HG03432 (cell line): ENCODE measurements around the gene TRPC4AP.

Experiments
- ATAC-seq: cut with Tn5 transposase; IDR thresholded peaks from one replicate; pipeline ENCODE4 v1.9.1; 2021; ENCODE audit warnings: mild to moderate bottlenecking, moderate library complexity; ENCODE audit not compliant: unreplicated experiment

TRPC4AP gene

GRCh38 chr20:35018590-35019371, 73.8 kb downstream of the TRPC4AP start:
- no peak for ATAC-seq

- no peak for ATAC-seq
These were observed 75.3 kb downstream of the TRPC4AP start for GRCh38 chr20:35017099-35017835.

- ATAC-seq, result no peak
These were observed 76.8 kb downstream of the TRPC4AP start for GRCh38 chr20:35015863-35016193.

GRCh38 chr20:35014537-35014936, 78.1 kb downstream of the TRPC4AP start:
- ATAC-seq, result no peak

DNA sequence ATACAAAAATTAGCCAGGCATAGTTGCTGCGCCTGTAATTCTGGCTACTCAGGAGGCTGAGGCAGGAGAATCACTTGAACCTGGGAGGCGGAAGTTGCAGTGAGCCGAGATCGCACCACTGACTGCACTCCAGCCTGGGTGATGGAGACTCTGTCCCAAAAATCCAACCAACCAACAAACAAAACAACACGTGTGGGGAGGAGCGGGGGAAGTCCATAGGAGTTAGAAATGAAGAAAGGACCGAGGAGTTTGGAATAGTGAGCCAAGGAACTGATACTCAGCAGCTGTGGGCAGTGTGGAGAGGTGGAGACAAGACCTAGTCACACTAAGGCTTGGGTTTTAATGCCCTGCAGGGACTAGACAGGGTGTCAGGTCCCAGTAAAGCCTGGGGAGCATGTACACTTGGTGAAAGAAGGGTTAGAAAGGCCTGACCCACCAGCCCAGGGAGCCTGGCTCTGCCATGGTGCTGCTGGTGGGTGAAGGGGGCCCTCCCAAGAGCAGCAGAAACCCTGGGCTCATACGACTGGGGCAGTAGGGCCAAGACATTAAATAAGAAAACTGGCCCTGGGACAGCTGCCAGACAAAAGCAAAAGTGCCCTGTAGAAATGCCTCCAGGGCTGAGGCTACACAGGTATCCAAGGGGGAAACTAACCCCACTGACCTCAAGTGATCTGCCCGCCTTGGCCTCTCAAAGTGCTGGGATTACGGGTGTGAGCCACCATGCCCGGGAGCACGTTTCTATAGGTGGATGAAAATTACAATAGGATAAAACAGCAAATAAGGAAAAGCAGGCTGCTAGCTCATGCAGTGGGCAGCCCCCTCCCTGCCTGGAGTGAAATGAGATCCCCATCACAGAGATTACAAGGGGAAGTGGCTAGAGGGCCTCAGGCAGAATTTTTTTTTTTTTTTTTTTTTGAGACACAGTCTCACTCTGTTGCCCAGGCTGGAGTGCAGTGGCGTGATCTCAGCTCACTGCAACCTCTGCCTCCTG, 78.9 kb downstream of the TRPC4AP start:
- no peak for ATAC-seq

- no peak for ATAC-seq
These were observed 80.2 kb downstream of the TRPC4AP start for GRCh38 chr20:35012227-35013069.

GRCh38 chr20:35011589-35012226, 80.9 kb downstream of the TRPC4AP start:
- ATAC-seq, result no peak

- ATAC-seq, result no peak
These were observed 82.0 kb downstream of the TRPC4AP start for GRCh38 chr20:35010405-35011192.

DNA sequence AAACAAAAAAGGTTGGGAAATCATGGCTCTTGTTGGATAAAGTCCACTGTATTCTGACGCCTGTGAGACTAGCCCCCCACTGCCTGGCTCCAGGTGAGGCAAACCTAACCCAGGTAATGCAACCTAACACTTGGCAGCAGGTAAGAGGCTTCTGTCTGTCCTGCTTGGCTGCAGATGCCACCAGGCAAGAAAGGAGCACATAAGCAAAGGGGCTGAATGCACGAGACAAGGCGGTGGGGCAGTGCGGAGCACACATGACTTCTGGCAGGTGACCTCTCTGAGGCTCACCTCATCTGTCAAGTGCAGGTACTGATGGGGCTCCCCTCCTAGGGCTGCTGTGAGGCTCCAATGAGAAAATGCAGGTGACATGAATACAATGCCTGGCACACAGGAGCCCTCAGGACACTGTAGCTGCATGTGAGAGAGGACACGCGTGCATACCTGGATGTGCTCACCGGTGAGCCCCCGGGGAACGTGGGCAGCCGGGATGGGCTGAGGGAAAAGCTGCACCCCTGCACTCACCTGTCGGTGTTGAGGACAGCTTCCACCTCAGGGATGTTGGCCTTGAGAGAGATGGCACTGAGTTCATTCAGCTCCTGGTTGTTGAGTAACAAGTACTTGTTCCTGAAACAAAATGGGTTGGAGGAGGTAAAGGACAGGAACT, 82.8 kb downstream of the TRPC4AP start:
- ATAC-seq, result no peak

DNA sequence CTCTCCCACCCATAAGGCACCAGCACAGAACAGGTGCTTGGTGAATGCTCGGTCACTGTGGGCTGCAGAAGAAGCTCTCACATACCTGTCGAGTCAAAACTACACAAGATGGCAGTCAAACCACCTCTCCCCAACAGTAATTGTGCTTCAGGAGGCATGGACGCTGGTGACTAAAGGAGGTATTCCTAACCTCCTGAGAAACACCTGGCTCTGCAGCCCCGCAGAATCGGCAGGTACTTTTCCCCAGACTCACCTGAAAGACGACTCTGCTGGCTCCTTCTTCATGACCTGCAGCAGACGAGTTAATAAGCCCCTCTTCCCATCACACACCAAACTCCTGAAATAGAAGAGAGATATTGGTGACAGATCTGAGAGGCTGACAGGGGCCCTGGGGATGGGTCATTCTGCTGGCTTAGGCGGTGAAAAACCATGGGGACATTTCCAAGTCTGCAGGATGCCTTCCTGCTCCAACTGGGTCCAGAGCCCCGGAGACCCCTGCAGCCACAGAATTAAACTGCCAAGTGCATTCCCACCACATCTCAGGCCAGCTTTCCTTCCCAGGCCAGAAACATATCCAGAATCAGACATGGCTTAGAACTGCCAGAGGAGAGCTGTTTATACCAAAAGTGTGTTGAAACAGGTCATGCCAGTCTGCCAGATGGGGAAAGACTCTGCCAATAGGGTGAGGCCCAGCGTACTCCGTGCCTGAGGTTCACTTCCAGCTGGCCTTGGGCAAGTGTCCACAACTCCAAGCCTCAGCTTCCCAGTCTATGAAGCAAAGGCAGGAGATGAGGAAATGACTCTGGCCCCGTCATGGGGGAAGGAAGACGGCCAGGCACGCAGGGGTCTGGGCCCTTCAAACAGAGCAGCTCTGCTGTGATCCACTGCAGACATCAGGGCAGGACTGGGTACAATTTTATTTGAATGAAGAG, 83.9 kb downstream of the TRPC4AP start:
- ATAC-seq, result no peak

GRCh38 chr20:35007891-35008290, 84.7 kb downstream of the TRPC4AP start:
- ATAC-seq, result no peak

- no peak for ATAC-seq
These were observed 85.2 kb downstream of the TRPC4AP start for GRCh38 chr20:35007413-35007812.

DNA sequence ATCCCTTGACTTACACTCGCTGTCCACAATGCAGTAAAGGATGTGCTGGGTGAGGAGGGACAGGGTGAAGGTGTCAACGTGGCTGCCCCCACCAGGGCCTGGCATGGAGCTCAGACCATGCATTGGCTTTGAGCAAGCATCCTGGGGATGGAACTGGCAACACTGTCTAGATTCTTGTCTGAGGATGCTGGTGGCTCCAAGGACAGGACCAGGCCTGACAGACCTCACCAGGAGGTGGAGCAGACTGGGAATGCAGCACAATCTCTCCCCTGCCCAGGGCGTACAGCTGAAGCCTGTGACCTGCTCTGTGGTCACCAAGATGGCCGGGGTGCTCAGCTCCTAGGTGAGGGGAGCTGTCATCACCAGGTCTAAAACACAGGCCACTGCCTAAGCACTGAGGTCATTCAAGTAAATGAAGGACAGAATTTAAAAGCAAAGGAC, 86.1 kb downstream of the TRPC4AP start:
- ATAC-seq, result no peak

DNA sequence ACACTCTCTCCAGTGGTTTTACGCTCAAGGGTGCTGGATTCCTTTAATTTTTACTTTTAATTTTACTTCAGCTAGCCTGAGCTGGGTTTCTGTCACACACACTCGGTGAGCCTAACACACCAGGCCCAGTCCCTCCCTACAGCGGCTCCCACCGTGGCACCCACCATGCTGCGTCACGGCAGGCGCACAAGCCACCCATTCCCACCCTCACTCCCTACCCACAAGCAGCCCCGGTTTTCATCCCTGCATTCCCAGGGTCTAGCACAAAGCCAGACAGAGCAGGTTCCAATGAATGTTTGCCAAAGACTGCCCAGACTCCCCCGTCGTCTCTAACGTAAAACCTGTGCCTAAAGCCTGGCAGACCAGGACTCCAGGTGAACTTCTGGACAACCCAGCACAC, 86.6 kb downstream of the TRPC4AP start:
- ATAC-seq, result no peak

- ATAC-seq, result no peak
These were observed 87.1 kb downstream of the TRPC4AP start for GRCh38 chr20:35005463-35005961.

- no peak for ATAC-seq
These were observed 87.7 kb downstream of the TRPC4AP start for GRCh38 chr20:35004749-35005462.
